Epithelial cell of proximal tubule (primary cell): Measurements from ENCODE around the gene TMPRSS4. TPM values are rescaled to one million over a fixed set of nuclear protein-coding genes. Genes with fewer than 3 reads are reported as not detected.

Source experiments
- DNase-seq: peaks from one replicate; pipeline ENCODE4 v3.0.0-alpha.2; 2011; ENCODE audit warnings: low read depth
- H3K4me3 ChIP-seq: 2 replicates; pipeline ENCODE4 v1.5.1; 2011; ENCODE audit warnings: low read depth, mild to moderate bottlenecking, low read length
- CTCF ChIP-seq: conservative IDR thresholded peaks from 2 replicates; pipeline ENCODE4 v1.5.1; 2012; ENCODE audit warnings: low read depth, mild to moderate bottlenecking, low read length
- total RNA-seq: library from RNA; depleted of rRNA; stranded (reverse); fragments of >200 nt; gene quantifications from 2 replicates; pipeline ENCODE4 v1.2.3, GENCODE V29; 2015

TMPRSS4 gene
- total RNA-seq: 13.3 and 26.6 TPM in 2 replicates

- TF ChIP-seq CTCF: no peak
- DNase-seq: no peak
- H3K4me3 ChIP-seq: peak within 1 kb of the TSS; percentile 37
Measured at GRCh38 chr11:118076754-118077281, at the start of gene TMPRSS4. Gene TMPRSS4 (plus strand): TSS chr11:118077078. CDS start chr11:118077303, 225 bp downstream.

GRCh38 chr11:118027694-118028093, 49.2 kb upstream of the TMPRSS4 start:
- no peak for DNase-seq
- TF ChIP-seq CTCF: no peak
- no peak overlapping the region for H3K4me3 ChIP-seq

GRCh38 chr11:118028626-118029025, 48.3 kb upstream of the TMPRSS4 start:
- H3K4me3 ChIP-seq: no peak overlapping the region
- no peak for TF ChIP-seq CTCF
- no peak for DNase-seq

- no peak for TF ChIP-seq CTCF
- DNase-seq: no peak
- no peak overlapping the region for H3K4me3 ChIP-seq
Measured at GRCh38 chr11:118033443-118033842, 43.4 kb upstream of the TMPRSS4 start.

- no peak for DNase-seq
- TF ChIP-seq CTCF: no peak
- H3K4me3 ChIP-seq: no peak overlapping the region
Measured at GRCh38 chr11:118042141-118042540, 34.7 kb upstream of the TMPRSS4 start.

GRCh38 chr11:118042796-118043195, 34.1 kb upstream of the TMPRSS4 start:
- H3K4me3 ChIP-seq: no peak overlapping the region
- no peak for DNase-seq
- TF ChIP-seq CTCF: no peak

GRCh38 chr11:118045191-118045590, 31.7 kb upstream of the TMPRSS4 start:
- no peak for DNase-seq
- H3K4me3 ChIP-seq: no peak overlapping the region
- TF ChIP-seq CTCF: no peak
